GM21515 (cell line): Measurements from ENCODE around the gene CCDC30.
A peak's percentile ranks its signal among the peaks of the same experiment; 100 is the strongest.

Experiments
- ATAC-seq: cut with Tn5 transposase; IDR thresholded peaks from one replicate; pipeline ENCODE4 v1.9.1; 2021; ENCODE audit not compliant: unreplicated experiment

CCDC30 gene

GRCh38 chr1:42462828-42463763 lies at the start of gene CCDC30:
CCDC30 (plus strand) TSS chr1:42463286; CDS start chr1:42480552, 17,266 bp downstream.
- ATAC-seq, result peak; percentile 96

- no peak for ATAC-seq
These were observed 48.3 kb upstream of the CCDC30 start for GRCh38 chr1:42414551-42415496.

GRCh38 chr1:42417166-42417565 lies 45.9 kb upstream of the CCDC30 start:
- ATAC-seq, result no peak

GRCh38 chr1:42418516-42418915 lies 44.6 kb upstream of the CCDC30 start:
- no peak for ATAC-seq

- ATAC-seq, result no peak
These were observed 43.8 kb upstream of the CCDC30 start for GRCh38 chr1:42419126-42419821.

- no peak for ATAC-seq
These were observed 43.0 kb upstream of the CCDC30 start for GRCh38 chr1:42420121-42420520.

GRCh38 chr1:42420911-42421585 lies 42.0 kb upstream of the CCDC30 start:
- ATAC-seq, result no peak

- ATAC-seq, result no peak
These were observed 40.3 kb upstream of the CCDC30 start for GRCh38 chr1:42422737-42423136.

GRCh38 chr1:42423681-42424080 lies 39.4 kb upstream of the CCDC30 start:
- ATAC-seq, result no peak

GRCh38 chr1:42424201-42424600 lies 38.9 kb upstream of the CCDC30 start:
- no peak for ATAC-seq

- no peak for ATAC-seq
These were observed 35.8 kb upstream of the CCDC30 start for GRCh38 chr1:42427240-42427639.

GRCh38 chr1:42429603-42430002 lies 33.5 kb upstream of the CCDC30 start:
- no peak for ATAC-seq

- ATAC-seq, result no peak
These were observed 32.6 kb upstream of the CCDC30 start for GRCh38 chr1:42430286-42431135.

- no peak for ATAC-seq
These were observed 31.6 kb upstream of the CCDC30 start for GRCh38 chr1:42431514-42431913.

GRCh38 chr1:42432714-42433113 lies 30.4 kb upstream of the CCDC30 start:
- no peak for ATAC-seq

GRCh38 chr1:42433369-42433768 lies 29.7 kb upstream of the CCDC30 start:
- ATAC-seq, result no peak

- no peak for ATAC-seq
These were observed 28.7 kb upstream of the CCDC30 start for GRCh38 chr1:42434340-42434739.

GRCh38 chr1:42439940-42440339 lies 23.1 kb upstream of the CCDC30 start:
- no peak for ATAC-seq

GRCh38 chr1:42442662-42443061 lies 20.4 kb upstream of the CCDC30 start:
- no peak for ATAC-seq

GRCh38 chr1:42449256-42449655 lies 13.8 kb upstream of the CCDC30 start:
- no peak for ATAC-seq
